ENCODE data around the gene ITSN2.

DNA sequence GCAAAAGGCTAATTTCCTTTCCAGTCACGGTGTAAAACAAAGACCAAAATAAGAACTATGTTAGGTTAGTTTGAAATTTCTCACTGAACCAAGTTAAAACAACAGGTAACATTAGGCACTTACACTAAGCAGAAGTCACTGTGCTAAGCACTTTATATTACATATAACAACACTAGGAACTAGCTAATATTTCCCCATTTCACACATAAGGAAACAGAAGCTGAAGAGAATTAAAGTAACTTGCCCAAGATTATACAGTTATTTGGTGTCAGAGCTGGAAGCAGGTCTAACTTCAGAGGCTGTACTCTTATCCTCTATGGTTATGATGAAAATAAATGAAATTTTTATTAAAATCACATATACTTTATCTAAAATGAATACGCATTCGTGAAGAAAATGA lies 5.9 kb downstream of the ITSN2 start:
- TF ChIP-seq POLR2A (IDR thresholded peaks at IDR 0.05; ENCODE audit: low read length) (no peak), GATA1 (IDR thresholded peaks at IDR 0.05; ENCODE audit: low read depth, low read length) (no peak)
